IPS DF 6.9 (cell line): ENCODE measurements around the gene MAP7D2.

Experiments used
- DNase-seq: peaks from one replicate; pipeline ENCODE4 v3.0.0-alpha.2; 2013; ENCODE audit warnings: low read depth, low spot score
- H3K27ac ChIP-seq: one replicate; pipeline ENCODE4 v1.5.1; 2013; ENCODE audit warnings: low read length, control low read depth
- H3K27me3 ChIP-seq: 2 replicates; pipeline ENCODE4 v1.6.1; 2013; ENCODE audit warnings: mild to moderate bottlenecking, low read length; ENCODE audit not compliant: control insufficient read depth, insufficient read depth
- H3K36me3 ChIP-seq: 2 replicates; pipeline ENCODE4 v1.6.1; 2013; ENCODE audit warnings: low read length; ENCODE audit not compliant: control insufficient read depth, insufficient read depth
- H3K4me1 ChIP-seq: 2 replicates; pipeline ENCODE4 v1.6.1; 2013; ENCODE audit warnings: low read length; ENCODE audit not compliant: control insufficient read depth, insufficient read depth
- H3K4me3 ChIP-seq: 2 replicates; pipeline ENCODE4 v1.5.1; 2013; ENCODE audit warnings: mild to moderate bottlenecking, low read length
- H3K9me3 ChIP-seq: 2 replicates; pipeline ENCODE4 v1.6.1; 2013; ENCODE audit warnings: low read length, inconsistent platforms; ENCODE audit not compliant: control insufficient read depth, insufficient read depth
- WGBS: extraction: QIAGEN DNeasy Blood & Tissue Kit; methylation state at CpG from one replicate; pipeline ENCODE4 v1.1.7; 2013; ENCODE audit warnings: mixed read lengths, missing lambda C conversion rate; ENCODE audit not compliant: insufficient read length, insufficient coverage; 5-methylcytosine and 5-hydroxymethylcytosine counted together

MAP7D2 gene

DNA sequence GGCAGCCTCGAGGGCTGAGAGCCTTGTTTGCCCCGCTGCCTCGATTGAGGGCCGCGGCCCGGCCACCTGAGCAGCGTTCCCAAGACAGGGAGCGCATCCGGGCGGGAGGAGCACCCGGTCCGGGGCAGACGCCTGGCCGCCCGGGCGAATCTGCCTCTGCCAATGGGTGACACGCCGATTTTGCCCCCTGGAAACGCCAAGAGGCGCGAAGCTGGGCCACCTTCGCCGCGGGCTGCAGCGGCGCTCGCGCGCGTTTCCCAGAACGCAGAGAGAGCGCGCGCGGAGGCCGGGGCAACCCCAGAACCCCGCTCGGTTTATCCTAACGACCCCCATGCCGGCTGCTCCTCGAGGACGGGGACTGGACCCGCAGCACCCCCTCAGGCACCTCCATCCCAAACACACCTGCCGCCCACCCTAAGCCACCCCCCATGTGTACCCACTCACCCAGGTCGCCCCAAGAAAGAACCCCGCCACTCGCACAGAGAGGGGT, 575 bp downstream of the MAP7D2 start:
- no peaks in the 10 kb centered on the region for H3K9me3 ChIP-seq
- H3K36me3 ChIP-seq: no peaks in the 10 kb centered on the region
- H3K4me1 ChIP-seq: peaks cover 3% of the 10 kb centered on the region; the same call in 1 of the 2 replicates
- DNase-seq: no peak
- H3K27ac ChIP-seq: no peak overlapping the region
- peak overlapping the region; percentile 0; the same call in 1 of the 2 replicates for H3K4me3 ChIP-seq
- WGBS: no CpG with 5 or more reads among the region's 47 CpGs
- no peaks in the 10 kb centered on the region; the same call in 1 of the 2 replicates for H3K27me3 ChIP-seq

DNA sequence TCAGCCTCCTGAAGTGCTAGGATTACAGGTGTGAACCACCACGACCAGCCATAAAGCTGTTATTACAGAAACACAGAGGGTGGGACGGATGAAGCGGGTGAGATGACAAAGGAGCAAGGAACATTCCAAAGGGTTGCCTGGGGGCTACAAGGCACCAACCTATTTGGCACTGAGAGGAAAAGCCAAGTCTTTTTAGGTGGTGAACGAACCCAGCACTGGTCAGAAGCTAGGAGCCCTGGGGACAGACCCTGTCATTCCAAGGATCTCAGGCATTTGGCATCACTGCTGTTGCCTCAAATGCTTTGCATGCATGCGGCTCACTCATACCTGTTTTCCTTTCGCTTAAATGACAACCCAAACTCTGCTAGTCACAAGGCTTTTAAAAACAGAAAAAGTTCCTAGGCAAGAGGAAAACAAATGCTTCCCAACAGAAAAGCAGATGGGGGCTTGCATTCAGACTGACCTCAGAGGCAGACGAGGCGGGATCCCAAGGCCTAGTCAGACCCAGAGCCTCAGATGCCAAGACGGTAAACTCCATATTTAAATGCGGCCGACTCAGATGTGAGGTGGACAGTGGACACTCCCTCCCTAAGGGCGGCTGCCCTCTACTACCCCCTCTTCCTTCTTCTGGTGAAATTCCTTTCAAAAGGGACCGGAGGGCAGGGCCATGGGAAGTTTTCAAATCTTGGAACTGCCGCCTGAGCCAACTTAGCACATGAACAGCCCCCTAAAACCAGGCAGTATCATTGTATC, 4.5 kb downstream of the MAP7D2 start:
- WGBS: no CpG with 5 or more reads among the region's 14 CpGs
- H3K9me3 ChIP-seq: no peaks in the 10 kb centered on the region
- H3K27ac ChIP-seq: no peak overlapping the region
- H3K27me3 ChIP-seq: no peaks in the 10 kb centered on the region; the same call in 1 of the 2 replicates
- no peak for DNase-seq
- peaks cover 3% of the 10 kb centered on the region; the same call in 1 of the 2 replicates for H3K4me1 ChIP-seq
- H3K36me3 ChIP-seq: no peaks in the 10 kb centered on the region
- no peak overlapping the region for H3K4me3 ChIP-seq

DNA sequence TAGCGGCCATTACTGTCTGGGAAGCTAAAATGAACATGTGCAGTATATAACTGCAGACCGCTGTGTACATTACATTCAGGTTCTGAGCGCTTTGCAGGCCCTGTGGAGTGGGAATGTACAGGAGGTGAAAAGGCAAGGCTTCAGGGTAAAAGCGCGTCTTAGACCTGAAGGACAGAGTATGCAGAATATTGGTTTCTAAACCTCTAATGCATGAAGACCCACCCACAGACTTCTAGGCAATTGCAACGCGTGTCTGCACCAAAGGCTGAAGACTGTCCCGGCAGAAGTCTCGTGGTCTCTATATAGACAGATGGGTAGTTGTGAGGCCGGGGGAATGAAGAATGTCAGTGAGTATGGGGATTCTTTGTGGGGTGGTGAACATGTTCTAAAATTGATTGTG, 5.4 kb downstream of the MAP7D2 start:
- no peak overlapping the region for H3K4me3 ChIP-seq
- WGBS: no CpG with 5 or more reads among the region's 10 CpGs
- no peaks in the 10 kb centered on the region for H3K9me3 ChIP-seq
- no peak for DNase-seq
- no peak overlapping the region for H3K27ac ChIP-seq
- no peaks in the 10 kb centered on the region for H3K4me1 ChIP-seq
- no peaks in the 10 kb centered on the region for H3K36me3 ChIP-seq
- no peaks in the 10 kb centered on the region; the same call in 1 of the 2 replicates for H3K27me3 ChIP-seq

DNA sequence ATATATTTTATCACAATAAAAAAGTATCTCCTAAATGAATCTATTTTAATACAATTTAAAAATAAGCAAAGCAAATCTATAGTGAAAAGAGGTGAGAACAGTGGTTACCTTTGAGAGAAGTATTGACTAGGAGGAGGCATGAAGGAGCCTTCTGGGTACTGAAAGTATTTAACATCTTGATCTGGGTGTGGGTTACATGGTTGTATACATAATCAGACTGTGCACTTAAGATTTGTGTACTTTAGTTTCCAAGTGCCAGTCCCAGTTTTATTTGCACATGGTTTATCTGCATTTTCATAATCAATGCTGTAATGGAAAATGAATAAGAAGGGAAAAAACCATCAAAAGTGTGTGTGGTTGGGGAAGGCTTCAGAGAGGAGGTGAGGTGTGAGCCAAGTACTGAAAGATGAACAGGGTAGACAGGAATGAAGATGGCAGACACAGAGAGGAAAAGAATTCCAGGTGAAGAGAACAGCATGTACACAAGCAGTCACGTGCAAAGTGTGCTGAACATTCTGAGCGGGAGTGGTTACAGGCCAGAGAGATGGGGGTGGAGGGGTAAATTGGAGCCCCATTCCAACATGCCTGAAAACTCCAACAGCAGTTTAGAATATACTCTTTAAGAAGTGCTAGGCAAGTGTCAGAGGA, 14.6 kb downstream of the MAP7D2 start:
- H3K4me1 ChIP-seq: no peaks in the 10 kb centered on the region
- WGBS: no CpG with 5 or more reads among the region's 2 CpGs
- no peak overlapping the region for H3K4me3 ChIP-seq
- H3K36me3 ChIP-seq: no peaks in the 10 kb centered on the region
- no peaks in the 10 kb centered on the region for H3K9me3 ChIP-seq
- DNase-seq: no peak
- H3K27ac ChIP-seq: no peak overlapping the region
- no peaks in the 10 kb centered on the region for H3K27me3 ChIP-seq

DNA sequence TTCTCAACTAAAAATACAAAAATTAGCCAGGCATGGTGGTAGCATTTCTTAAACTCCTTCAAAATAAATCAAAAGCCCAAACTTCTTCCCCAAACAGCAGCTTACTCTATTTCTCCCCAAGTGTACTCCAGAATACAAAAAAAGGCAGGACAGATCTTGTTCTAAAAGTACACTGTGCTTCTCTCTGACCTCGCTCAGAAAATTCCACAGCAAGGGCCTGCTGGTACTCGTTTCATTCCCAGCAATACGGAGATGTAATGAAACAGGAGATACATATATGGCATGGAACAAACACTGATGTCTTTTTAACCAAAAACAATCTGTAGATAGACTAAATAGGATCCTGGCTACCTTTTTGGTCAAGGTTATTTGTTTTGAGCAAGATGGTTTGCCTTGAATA, 25.2 kb downstream of the MAP7D2 start:
- no CpG with 5 or more reads among the region's 3 CpGs for WGBS
- no peak overlapping the region for H3K4me3 ChIP-seq
- no peaks in the 10 kb centered on the region for H3K4me1 ChIP-seq
- H3K27ac ChIP-seq: no peak overlapping the region
- no peaks in the 10 kb centered on the region for H3K27me3 ChIP-seq
- H3K9me3 ChIP-seq: no peaks in the 10 kb centered on the region
- no peaks in the 10 kb centered on the region for H3K36me3 ChIP-seq
- DNase-seq: no peak

DNA sequence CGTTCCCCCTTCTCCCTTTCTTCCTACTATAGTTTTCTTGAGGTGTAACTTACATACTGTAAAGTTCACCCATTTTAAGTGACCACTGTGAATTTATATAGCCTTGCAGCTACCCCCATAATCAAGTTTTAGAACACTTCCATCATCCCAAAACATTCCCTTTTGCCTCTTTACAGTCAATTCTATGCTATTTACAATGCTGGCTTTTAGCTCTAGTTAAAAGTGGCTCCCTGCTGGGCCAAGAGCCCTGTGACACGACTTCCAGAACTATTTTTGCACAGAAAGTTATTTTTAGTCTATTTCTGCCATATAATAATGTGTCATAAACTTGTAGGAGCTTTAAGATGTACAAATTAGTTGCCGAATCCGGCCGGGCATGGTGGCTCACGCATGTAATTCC, 26.9 kb downstream of the MAP7D2 start:
- H3K36me3 ChIP-seq: no peaks in the 10 kb centered on the region
- H3K9me3 ChIP-seq: no peaks in the 10 kb centered on the region
- DNase-seq: no peak
- H3K27ac ChIP-seq: no peak overlapping the region
- H3K4me1 ChIP-seq: no peaks in the 10 kb centered on the region
- WGBS: no CpG with 5 or more reads among the region's 6 CpGs
- no peak overlapping the region for H3K4me3 ChIP-seq
- no peaks in the 10 kb centered on the region for H3K27me3 ChIP-seq

DNA sequence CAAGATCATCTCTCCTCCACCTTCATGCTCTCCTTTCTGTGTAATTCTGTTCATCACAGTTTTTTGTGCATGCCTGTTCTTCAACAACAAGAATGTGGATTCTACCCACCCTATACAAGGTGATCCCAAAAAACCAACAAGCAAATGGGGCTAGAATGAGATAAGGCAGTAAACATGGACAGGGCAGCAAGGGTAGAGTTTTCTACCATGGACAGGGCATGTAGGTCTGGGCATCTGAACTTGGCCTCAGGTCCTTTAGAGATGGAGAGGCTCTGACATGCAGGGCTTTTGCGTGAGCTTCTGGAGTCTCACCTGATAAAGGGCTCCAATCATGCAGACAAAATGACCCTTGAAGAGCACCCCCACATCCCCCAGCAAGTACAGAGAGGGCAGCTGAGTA, 36.4 kb downstream of the MAP7D2 start:
- Histone ChIP-seq H3K4me1 (no peaks in the 10 kb centered on the region), H3K27me3 (no peaks in the 10 kb centered on the region), H3K36me3 (no peaks in the 10 kb centered on the region), H3K4me3 (no peak overlapping the region), H3K27ac (no peak overlapping the region), H3K9me3 (no peaks in the 10 kb centered on the region)
- WGBS: no CpG with 5 or more reads among the region's 1 CpG
- DNase-seq: no peak

DNA sequence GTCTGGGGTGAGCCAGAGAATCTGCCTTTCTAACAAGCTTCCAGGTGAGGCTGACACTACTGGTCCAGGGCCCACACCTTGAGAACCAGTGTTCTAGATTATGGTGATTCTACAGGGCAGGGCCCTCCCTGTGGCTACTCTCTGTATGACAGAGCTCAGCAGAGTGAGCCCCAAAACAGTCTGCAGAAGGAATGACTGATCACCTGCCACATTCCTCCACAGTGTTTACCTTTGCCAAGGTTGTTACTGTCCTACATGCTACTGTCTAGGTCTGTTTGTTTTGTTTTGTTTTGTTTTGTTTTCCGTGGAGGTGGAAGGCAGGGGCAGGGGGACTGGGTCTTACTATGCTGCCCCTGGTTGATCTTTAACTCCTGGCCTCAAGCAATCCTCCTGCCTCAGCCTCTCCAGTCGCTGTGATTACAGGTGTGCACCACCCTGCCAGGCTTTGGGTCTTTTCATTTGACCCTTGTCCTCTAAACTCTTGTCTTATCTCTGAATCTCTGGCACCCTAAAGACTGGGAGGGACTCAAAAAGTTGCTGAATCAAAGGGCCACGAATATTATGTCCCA, 45.1 kb downstream of the MAP7D2 start:
- H3K27me3 ChIP-seq: no peaks in the 10 kb centered on the region
- H3K27ac ChIP-seq: no peak overlapping the region
- no peaks in the 10 kb centered on the region for H3K9me3 ChIP-seq
- DNase-seq: no peak
- H3K36me3 ChIP-seq: no peaks in the 10 kb centered on the region
- no peak overlapping the region for H3K4me3 ChIP-seq
- WGBS: no CpG with 5 or more reads among the region's 3 CpGs
- no peaks in the 10 kb centered on the region for H3K4me1 ChIP-seq

DNA sequence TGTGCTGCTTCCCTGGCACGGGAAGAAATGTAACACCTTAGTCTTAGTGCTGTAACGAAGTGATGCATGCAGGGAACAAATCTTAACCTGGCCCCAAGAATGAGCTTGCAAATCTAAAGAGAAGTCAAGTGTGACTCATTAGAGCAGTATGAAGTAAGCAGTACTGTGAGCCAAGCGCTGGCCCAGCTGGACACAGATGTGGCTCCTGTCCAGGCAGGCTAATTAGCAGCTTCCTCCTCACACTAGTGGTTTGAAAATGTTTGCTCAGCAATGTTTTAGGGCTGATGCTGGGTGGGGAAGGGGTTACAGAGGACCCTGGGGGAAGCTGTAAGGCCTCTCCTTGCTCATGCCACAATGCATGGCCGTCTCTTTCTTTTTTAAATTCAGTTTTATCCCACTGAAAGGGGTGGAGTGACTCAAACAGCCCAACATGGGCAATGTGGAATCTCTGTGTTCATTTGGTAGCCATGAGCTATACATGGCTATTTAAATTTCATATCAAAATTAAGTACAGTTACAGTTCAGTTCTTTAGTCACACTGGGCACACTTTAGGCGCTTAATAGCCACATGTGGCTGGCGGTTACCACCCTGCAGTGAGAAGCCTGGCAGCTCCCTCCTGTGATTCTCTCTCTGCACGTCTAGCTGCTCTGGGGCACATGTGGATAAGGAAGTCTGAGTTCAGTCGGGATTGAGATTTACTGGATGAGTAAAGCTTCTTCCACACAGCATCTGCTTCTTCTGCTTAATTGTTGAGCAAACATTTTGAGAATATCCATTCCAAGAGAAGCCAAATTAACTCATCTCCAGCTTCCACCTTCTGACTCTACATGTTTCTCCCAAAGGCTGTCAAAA, 48.8 kb downstream of the MAP7D2 start:
- H3K4me1 ChIP-seq: no peaks in the 10 kb centered on the region
- no peaks in the 10 kb centered on the region for H3K9me3 ChIP-seq
- H3K27ac ChIP-seq: no peak overlapping the region
- no peak overlapping the region for H3K4me3 ChIP-seq
- H3K36me3 ChIP-seq: no peaks in the 10 kb centered on the region
- no peaks in the 10 kb centered on the region for H3K27me3 ChIP-seq
- DNase-seq: no peak
- no CpG with 5 or more reads among the region's 8 CpGs for WGBS
